Measurements from ENCODE around the gene SAP30L. TPM values are rescaled to one million over a fixed set of nuclear protein-coding genes. Genes with fewer than 3 reads are reported as not detected.

Gene SAP30L
- total RNA-seq, 6 experiments from 2014 or later: 23.3 to 31.5 (median 28.1) TPM

- no peak overlapping the region for H3K4me3 Mint-ChIP-seq
- no peaks in the 10 kb centered on the region for H3K9me3 Mint-ChIP-seq
- H3K27ac Mint-ChIP-seq: no peak overlapping the region
- H3K36me3 Mint-ChIP-seq (ENCODE audit: low read depth): no peaks in the 10 kb centered on the region; the same call in 1 of the 2 replicates
- no peaks in the 10 kb centered on the region; the same call in 1 of the 2 replicates for H3K27me3 Mint-ChIP-seq (ENCODE audit: insufficient read depth)
- no peak for TF ChIP-seq CTCF (IDR thresholded peaks at IDR 0.05)
- no peak for DNase-seq
- peaks cover 43% of the 10 kb centered on the region for H3K4me1 Mint-ChIP-seq (ENCODE audit: low read depth)
These were observed 4.0 kb downstream of the SAP30L start for GRCh38 chr5:154449786-154450185.

- no peak for TF ChIP-seq CTCF (IDR thresholded peaks at IDR 0.05)
- Mint-ChIP-seq H3K4me1 (ENCODE audit: low read depth) (peaks cover 39% of the 10 kb centered on the region), H3K27me3 (ENCODE audit: insufficient read depth) (no peaks in the 10 kb centered on the region; the same call in 1 of the 2 replicates), H3K4me3 (no peak overlapping the region), H3K36me3 (ENCODE audit: low read depth) (peaks cover 13% of the 10 kb centered on the region; the same call in 1 of the 2 replicates), H3K27ac (no peak overlapping the region), H3K9me3 (no peaks in the 10 kb centered on the region)
- no peak for DNase-seq
These were observed 6.2 kb downstream of the SAP30L start for GRCh38 chr5:154451957-154452356.

GRCh38 chr5:154455585-154455984 is 9.8 kb downstream of the SAP30L start:
- peaks cover 19% of the 10 kb centered on the region; the same call in 1 of the 2 replicates for H3K36me3 Mint-ChIP-seq (ENCODE audit: low read depth)
- TF ChIP-seq CTCF (IDR thresholded peaks at IDR 0.05): no peak
- peaks cover 3% of the 10 kb centered on the region for H3K4me1 Mint-ChIP-seq (ENCODE audit: low read depth)
- no peak for DNase-seq
- H3K4me3 Mint-ChIP-seq: no peak overlapping the region
- H3K9me3 Mint-ChIP-seq: no peaks in the 10 kb centered on the region
- no peaks in the 10 kb centered on the region; the same call in 1 of the 2 replicates for H3K27me3 Mint-ChIP-seq (ENCODE audit: insufficient read depth)
- no peak overlapping the region for H3K27ac Mint-ChIP-seq

- no peaks in the 10 kb centered on the region for H3K4me1 Mint-ChIP-seq (ENCODE audit: low read depth)
- no peak overlapping the region for H3K27ac Mint-ChIP-seq
- DNase-seq: no peak
- H3K27me3 Mint-ChIP-seq (ENCODE audit: insufficient read depth): no peaks in the 10 kb centered on the region; the same call in 1 of the 2 replicates
- TF ChIP-seq CTCF (IDR thresholded peaks at IDR 0.05): no peak
- H3K9me3 Mint-ChIP-seq: no peaks in the 10 kb centered on the region
- no peak overlapping the region for H3K4me3 Mint-ChIP-seq
- peaks cover 19% of the 10 kb centered on the region; the same call in 1 of the 2 replicates for H3K36me3 Mint-ChIP-seq (ENCODE audit: low read depth)
These were observed 10.7 kb downstream of the SAP30L start for GRCh38 chr5:154456540-154456939.

- H3K9me3 Mint-ChIP-seq: no peaks in the 10 kb centered on the region
- H3K27ac Mint-ChIP-seq: no peak overlapping the region
- H3K4me1 Mint-ChIP-seq (ENCODE audit: low read depth): no peaks in the 10 kb centered on the region
- no peak for DNase-seq
- TF ChIP-seq CTCF (IDR thresholded peaks at IDR 0.05): no peak
- peaks cover 19% of the 10 kb centered on the region; the same call in 1 of the 2 replicates for H3K36me3 Mint-ChIP-seq (ENCODE audit: low read depth)
- no peaks in the 10 kb centered on the region; the same call in 1 of the 2 replicates for H3K27me3 Mint-ChIP-seq (ENCODE audit: insufficient read depth)
- no peak overlapping the region for H3K4me3 Mint-ChIP-seq
These were observed 13.2 kb downstream of the SAP30L start for GRCh38 chr5:154459015-154459414.
